Cardiac muscle cell (in vitro differentiated cells and primary cell): ENCODE measurements around the gene TTC9C. TPM values are rescaled to one million over a fixed set of nuclear protein-coding genes. Genes with fewer than 3 reads are reported as not detected.
"Not testable (repeated sequence)": the region's sequence is repeated elsewhere in the genome, so short reads cannot be mapped to it uniquely, and the experiment has no call there.

Experiments used
- DNase-seq, 2 donors: peaks; one replicate each; pipeline versions ENCODE4 v3.0.0 to v3.0.0-alpha.2; 2010 to 2017; ENCODE audit warnings: low read depth in 1 of 2, low spot score in 1 of 2
- H3K27ac ChIP-seq: fragments of 200-600 bp; sonication (generic); 2 replicates; pipeline ENCODE4 v1.5.1; 2016
- H3K27me3 ChIP-seq: fragments of 200-600 bp; sonication (generic); 2 replicates; pipeline ENCODE4 v1.6.0; 2016; ENCODE audit warnings: control low read depth
- H3K36me3 ChIP-seq: fragments of 200-600 bp; sonication (generic); 2 replicates; pipeline ENCODE4 v1.5.1; 2016; ENCODE audit warnings: control low read depth
- H3K4me1 ChIP-seq: fragments of 200-600 bp; sonication (generic); 2 replicates; pipeline ENCODE4 v1.8.1; 2017; ENCODE audit warnings: low read depth, mild to moderate bottlenecking, mixed run types
- H3K4me3 ChIP-seq: fragments of 200-600 bp; sonication (generic); 2 replicates; pipeline ENCODE4 v1.5.1; 2016; ENCODE audit warnings: mild to moderate bottlenecking
- H3K9me3 ChIP-seq: fragments of 200-600 bp; sonication (generic); 2 replicates; pipeline ENCODE4 v1.5.1; 2017; ENCODE audit warnings: low read depth, mild to moderate bottlenecking, control low read depth
- polyA plus RNA-seq: library from polyadenylated mRNA; unstranded; fragments of >200 nt; fragmentation: Nextera tagmentation; extraction: Ambion mirVana; gene quantifications from 2 replicates; pipeline ENCODE4 v1.2.1, GENCODE V29; 2016
- total RNA-seq: library from RNA; depleted of rRNA; stranded (reverse); fragments of >200 nt; gene quantifications from 2 replicates; pipeline ENCODE4 v1.2.3, GENCODE V29; 2016
- TF ChIP-seq, protein P1 (sequence below): IDR thresholded peaks from 2 replicates; pipeline ENCODE4 v1.5.1; 2012; ENCODE audit warnings: low read depth, mild to moderate bottlenecking, low read length

The TTC9C gene
- total and polyA plus RNA-seq, 2 experiments from 2014 or later, result 37.3 to 39.0 TPM

DNA sequence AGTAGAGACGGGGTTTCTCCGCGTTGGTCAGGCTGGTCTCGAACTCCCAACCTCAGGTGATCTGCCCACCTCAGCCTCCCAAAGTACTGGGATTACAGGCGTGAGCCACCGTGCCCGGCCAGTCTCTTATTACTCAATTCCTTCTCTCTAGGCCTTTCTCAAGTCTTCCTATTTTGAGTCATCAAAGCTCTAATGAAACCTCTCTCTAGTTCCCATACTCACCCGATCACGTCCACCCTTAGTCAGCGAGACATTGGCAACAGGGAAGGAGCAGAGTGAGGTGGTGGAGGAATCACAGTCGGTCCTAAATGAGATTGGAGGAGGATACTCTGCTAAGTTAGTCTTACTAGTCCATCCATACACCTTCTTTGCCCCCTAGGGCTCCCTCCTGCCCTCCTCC, 26.0 kb upstream of the TTC9C start:
- H3K27ac ChIP-seq, result no peak overlapping the region
- TF ChIP-seq, protein P1, sequence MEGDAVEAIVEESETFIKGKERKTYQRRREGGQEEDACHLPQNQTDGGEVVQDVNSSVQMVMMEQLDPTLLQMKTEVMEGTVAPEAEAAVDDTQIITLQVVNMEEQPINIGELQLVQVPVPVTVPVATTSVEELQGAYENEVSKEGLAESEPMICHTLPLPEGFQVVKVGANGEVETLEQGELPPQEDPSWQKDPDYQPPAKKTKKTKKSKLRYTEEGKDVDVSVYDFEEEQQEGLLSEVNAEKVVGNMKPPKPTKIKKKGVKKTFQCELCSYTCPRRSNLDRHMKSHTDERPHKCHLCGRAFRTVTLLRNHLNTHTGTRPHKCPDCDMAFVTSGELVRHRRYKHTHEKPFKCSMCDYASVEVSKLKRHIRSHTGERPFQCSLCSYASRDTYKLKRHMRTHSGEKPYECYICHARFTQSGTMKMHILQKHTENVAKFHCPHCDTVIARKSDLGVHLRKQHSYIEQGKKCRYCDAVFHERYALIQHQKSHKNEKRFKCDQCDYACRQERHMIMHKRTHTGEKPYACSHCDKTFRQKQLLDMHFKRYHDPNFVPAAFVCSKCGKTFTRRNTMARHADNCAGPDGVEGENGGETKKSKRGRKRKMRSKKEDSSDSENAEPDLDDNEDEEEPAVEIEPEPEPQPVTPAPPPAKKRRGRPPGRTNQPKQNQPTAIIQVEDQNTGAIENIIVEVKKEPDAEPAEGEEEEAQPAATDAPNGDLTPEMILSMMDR, result no peak
- no peaks in the 10 kb centered on the region for H3K27me3 ChIP-seq
- H3K36me3 ChIP-seq, result peaks cover 13% of the 10 kb centered on the region
- H3K4me1 ChIP-seq, result peaks cover 14% of the 10 kb centered on the region
- no peak overlapping the region for H3K4me3 ChIP-seq
- no peak for DNase-seq
- H3K9me3 ChIP-seq, result no peaks in the 10 kb centered on the region

DNA sequence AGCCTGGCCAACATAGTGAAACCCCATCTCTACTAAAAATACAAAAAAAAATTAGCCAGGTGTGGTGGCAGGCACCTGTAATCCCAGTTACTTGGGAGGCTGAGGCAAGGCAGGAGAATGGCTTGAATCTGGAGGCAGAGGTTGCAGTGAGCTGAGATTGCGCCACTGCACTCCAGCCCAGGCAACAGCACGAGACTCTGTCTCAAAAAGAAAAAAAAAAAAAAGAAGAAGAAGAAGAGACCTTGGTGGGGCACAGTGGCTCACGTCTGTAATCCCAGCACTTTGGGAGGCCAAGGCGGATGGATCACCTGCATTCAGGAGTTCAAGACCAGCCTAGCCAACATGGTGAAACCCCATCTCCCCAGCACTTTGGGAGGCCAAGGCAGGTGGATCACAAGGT, 24.4 kb upstream of the TTC9C start:
- not testable (repeated sequence) for H3K27me3 ChIP-seq, H3K27ac ChIP-seq, H3K4me3 ChIP-seq, DNase-seq, H3K9me3 ChIP-seq
- Histone ChIP-seq H3K4me1 (peaks cover 23% of the 10 kb centered on the region), H3K36me3 (peaks cover 13% of the 10 kb centered on the region)

DNA sequence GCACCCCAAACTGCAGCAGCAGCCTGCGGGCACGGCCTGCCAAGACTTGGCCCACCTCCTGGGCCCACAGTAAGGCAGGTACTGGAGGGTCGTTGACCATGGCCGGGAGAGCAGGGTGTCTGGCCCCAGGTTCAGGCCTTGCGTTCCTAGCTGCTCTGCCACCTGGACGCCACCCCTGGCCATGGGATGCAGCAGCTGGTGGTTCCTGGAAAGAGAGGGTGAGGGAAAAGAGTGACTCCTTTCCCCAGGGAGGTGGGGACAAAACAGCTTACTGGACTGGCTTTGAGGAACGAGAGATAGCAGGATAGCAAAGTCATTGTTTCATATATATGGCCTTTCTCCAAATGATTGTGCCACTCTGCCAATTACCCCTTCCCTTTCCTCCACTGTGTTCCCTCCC, 22.9 kb upstream of the TTC9C start:
- TF ChIP-seq, protein P1, result no peak
- no peak for DNase-seq
- peak overlapping the region; percentile 83 for H3K27ac ChIP-seq
- peaks cover 11% of the 10 kb centered on the region for H3K36me3 ChIP-seq
- H3K4me1 ChIP-seq, result peaks cover 25% of the 10 kb centered on the region
- no peaks in the 10 kb centered on the region for H3K27me3 ChIP-seq
- H3K9me3 ChIP-seq, result no peaks in the 10 kb centered on the region
- H3K4me3 ChIP-seq, result peak overlapping the region; percentile 41

DNA sequence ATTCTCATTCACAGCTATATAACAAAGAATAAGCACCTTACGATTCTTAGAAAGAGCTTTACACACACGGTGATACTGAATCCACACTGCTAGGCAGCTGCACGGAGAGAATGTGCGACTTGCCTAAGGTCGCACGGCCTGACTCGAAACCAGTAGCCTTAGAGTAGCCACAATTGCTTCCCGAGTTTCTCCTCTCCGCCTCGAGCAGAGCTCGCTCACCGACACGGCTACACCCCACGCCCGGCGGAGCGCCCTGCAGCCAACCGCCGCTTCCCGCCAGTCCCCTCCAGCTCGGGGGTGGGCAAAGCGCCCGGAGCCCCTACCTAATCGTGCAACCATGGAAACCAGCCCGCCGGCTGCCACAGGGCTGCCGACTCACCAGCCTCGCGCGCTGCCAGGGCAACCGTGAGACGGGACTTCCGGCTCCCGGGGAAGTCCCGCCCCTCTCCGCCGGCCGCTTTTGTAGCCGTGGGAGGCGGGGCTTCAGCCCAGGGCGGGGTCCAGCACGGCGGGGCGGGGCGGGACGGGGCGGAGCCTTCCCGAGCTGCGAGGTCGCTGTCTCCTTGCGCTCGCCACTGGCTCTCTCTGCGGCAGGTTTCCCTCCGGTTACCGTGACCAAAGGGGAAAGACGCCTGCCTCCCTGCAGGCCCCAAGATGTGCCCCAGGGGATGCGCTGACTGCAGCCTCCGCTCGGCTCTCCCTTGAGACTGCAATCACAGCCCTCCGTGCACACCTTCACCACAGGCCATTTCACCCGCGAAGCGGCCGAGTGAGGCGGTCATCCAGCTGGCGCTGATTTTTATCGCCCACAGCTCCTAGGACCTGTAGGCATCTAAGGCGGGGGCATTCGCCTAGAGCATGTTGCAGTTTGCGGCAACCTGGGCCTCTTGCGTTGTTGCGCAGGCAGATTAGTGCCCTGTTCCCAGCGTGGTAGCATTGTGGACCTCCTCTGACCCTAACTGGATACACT, 22.1 kb upstream of the TTC9C start:
- H3K27ac ChIP-seq, result peak overlapping the region; percentile 83
- DNase-seq, result peak; percentile 97 to 98
- no peaks in the 10 kb centered on the region for H3K27me3 ChIP-seq
- TF ChIP-seq, protein P1, result no peak
- H3K4me3 ChIP-seq, result peak overlapping the region; percentile 41
- peaks cover 25% of the 10 kb centered on the region for H3K4me1 ChIP-seq
- no peaks in the 10 kb centered on the region for H3K9me3 ChIP-seq
- peaks cover 7% of the 10 kb centered on the region for H3K36me3 ChIP-seq

DNA sequence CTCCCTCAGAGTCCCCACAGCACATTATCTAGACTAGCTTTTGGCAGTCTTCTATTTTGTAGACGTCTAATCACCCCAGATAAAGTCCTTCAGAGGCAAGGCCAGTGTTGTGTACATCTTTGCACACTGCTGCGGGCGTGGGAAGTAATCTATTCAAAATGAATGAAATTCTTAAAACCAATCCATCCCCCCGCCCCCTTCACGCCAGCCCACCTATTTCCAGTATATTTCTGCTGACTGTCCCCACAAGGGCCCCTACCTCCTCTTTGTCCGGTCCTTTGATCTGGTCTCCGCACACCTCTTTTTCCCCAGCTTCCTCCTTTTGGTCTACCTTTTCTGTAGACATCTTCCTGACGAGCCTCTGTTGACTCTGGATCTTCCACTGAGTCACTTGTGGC, 21.4 kb upstream of the TTC9C start:
- no peaks in the 10 kb centered on the region for H3K27me3 ChIP-seq
- H3K4me3 ChIP-seq, result peak overlapping the region; percentile 41
- peak overlapping the region; percentile 77 for H3K27ac ChIP-seq
- no peak for DNase-seq
- H3K36me3 ChIP-seq, result peaks cover 5% of the 10 kb centered on the region
- TF ChIP-seq, protein P1, result no peak
- H3K9me3 ChIP-seq, result no peaks in the 10 kb centered on the region
- peaks cover 25% of the 10 kb centered on the region for H3K4me1 ChIP-seq

DNA sequence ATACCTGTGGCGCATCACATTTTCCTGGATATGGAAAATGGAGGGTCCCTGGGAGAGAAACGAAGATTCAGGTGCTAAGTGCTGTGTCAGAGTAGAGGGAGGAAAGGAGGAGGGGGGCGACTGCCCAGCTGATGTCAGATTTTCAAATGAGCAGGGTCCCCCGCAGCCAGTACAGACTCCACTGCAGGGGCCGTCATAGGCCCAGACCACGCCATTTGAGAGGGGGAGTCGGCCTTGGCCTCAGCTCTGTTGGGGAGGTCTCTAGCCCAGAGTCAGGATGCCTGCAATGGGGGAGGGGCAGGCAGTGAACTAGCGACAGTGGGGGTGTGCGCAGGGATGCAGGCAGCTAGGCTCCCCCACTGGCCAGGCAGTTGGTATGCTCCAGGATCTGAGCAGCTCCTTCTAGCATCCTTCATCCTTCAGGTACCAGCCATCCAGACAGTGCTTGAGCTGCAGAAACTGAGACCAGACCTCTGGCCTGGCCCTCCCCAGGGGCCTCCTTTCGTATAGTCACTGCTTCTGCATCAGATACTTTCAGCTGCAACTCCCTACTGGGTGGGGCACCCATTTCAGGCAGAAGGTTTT, 20.9 kb upstream of the TTC9C start, which contains the start of the genes BSCL2 and GNG3:
Gene BSCL2, minus strand, starts transcription at position 148 of the 585 bp plus-strand sequence. CDS start 229 bp downstream, outside the sequence.
Gene GNG3, plus strand, starts transcription at position 400 of the 585 bp plus-strand sequence. CDS start 620 bp downstream, outside the sequence.
- Histone ChIP-seq H3K9me3 (no peaks in the 10 kb centered on the region), H3K4me1 (peaks cover 25% of the 10 kb centered on the region), H3K4me3 (peak within 1 kb of the TSS; percentile 41), H3K36me3 (peaks cover 8% of the 10 kb centered on the region), H3K27ac (peak within 1 kb of the TSS; percentile 99), H3K27me3 (no peaks in the 10 kb centered on the region)
- TF ChIP-seq, protein P1, result no peak
- peak in 1 of 2 donors; percentile 90 for DNase-seq
